ENCODE measurements around the gene CASKIN2. TPM values are rescaled to one million over a fixed set of nuclear protein-coding genes. Genes with fewer than 3 reads are reported as not detected.

Gene CASKIN2
- 9.0 to 13.3 TPM (median 10.1 TPM) in 5 replicates for total RNA-seq (2022; extraction: Qiagen RNA extraction)

GRCh38 chr17:75515496-75516254 lies at the start of gene CASKIN2:
Gene CASKIN2 (minus strand): TSS chr17:75515537. CDS start chr17:75513804, 1,733 bp downstream.

GRCh38 chr17:75524970-75525805 lies 9.9 kb upstream of the CASKIN2 start, which contains the start of gene LLGL2:
Gene LLGL2 (plus strand): TSS chr17:75525697. CDS start chr17:75543427, 17,730 bp downstream.

GRCh38 chr17:75516255-75516618 lies 900 bp upstream of the CASKIN2 start, which contains the start of gene TSEN54:
Gene TSEN54 (plus strand): TSS chr17:75516528. CDS start chr17:75516561, 33 bp downstream.

GRCh38 chr17:75456417-75457046 lies 58.8 kb downstream of the CASKIN2 start, which contains the start of gene TMEM94:
Gene TMEM94 (plus strand): TSS chr17:75456635. CDS start chr17:75471906, 15,271 bp downstream.

Other genes starting within 250 kb of the CASKIN2 start
- gene MIF4GD, start 244.3 kb downstream of the CASKIN2 start, total RNA-seq (2022; extraction: Qiagen RNA extraction): 33.7 to 38.5 TPM (median 37.6 TPM) in 5 replicates
- gene SLC25A19, start 226.1 kb downstream of the CASKIN2 start, total RNA-seq (2022; extraction: Qiagen RNA extraction): 17.3 to 18.6 TPM (median 17.9 TPM) in 5 replicates
- 89.5 to 97.6 TPM (median 93.5 TPM) in 5 replicates for gene GRB2, start 109.9 kb downstream of the CASKIN2 start, total RNA-seq (2022; extraction: Qiagen RNA extraction)
- gene TMEM94, start 58.9 kb downstream of the CASKIN2 start, total RNA-seq (2022; extraction: Qiagen RNA extraction): 36.6 to 51.1 TPM (median 43.7 TPM) in 5 replicates
- gene TSEN54, start 991 bp upstream of the CASKIN2 start, total RNA-seq (2022; extraction: Qiagen RNA extraction): 29.6 to 42.0 TPM (median 40.4 TPM) in 5 replicates
- 20.2 to 35.0 TPM (median 30.2 TPM) in 5 replicates for gene LLGL2, start 10.2 kb upstream of the CASKIN2 start, total RNA-seq (2022; extraction: Qiagen RNA extraction)
- 34.1 to 57.1 TPM (median 45.1 TPM) in 5 replicates for gene MYO15B, start 72.3 kb upstream of the CASKIN2 start, total RNA-seq (2022; extraction: Qiagen RNA extraction)
- gene SMIM5, start 117.9 kb upstream of the CASKIN2 start, total RNA-seq (2022; extraction: Qiagen RNA extraction): 0.59 to 1.1 TPM (median 0.89 TPM) in 5 replicates
- gene RECQL5, start 151.6 kb upstream of the CASKIN2 start, total RNA-seq (2022; extraction: Qiagen RNA extraction): 27.0 to 29.2 TPM (median 28.4 TPM) in 5 replicates
- 116 to 146 TPM (median 124 TPM) in 5 replicates for gene SAP30BP, start 151.8 kb upstream of the CASKIN2 start, total RNA-seq (2022; extraction: Qiagen RNA extraction)
- 88.7 to 126 TPM (median 108 TPM) in 5 replicates for gene ITGB4, start 205.9 kb upstream of the CASKIN2 start, total RNA-seq (2022; extraction: Qiagen RNA extraction)
- gene GALK1, start 249.7 kb upstream of the CASKIN2 start, total RNA-seq (2022; extraction: Qiagen RNA extraction): 56.1 to 85.9 TPM (median 74.7 TPM) in 5 replicates